Measurements from ENCODE around the gene SNX13.

The SNX13 gene, protein sequence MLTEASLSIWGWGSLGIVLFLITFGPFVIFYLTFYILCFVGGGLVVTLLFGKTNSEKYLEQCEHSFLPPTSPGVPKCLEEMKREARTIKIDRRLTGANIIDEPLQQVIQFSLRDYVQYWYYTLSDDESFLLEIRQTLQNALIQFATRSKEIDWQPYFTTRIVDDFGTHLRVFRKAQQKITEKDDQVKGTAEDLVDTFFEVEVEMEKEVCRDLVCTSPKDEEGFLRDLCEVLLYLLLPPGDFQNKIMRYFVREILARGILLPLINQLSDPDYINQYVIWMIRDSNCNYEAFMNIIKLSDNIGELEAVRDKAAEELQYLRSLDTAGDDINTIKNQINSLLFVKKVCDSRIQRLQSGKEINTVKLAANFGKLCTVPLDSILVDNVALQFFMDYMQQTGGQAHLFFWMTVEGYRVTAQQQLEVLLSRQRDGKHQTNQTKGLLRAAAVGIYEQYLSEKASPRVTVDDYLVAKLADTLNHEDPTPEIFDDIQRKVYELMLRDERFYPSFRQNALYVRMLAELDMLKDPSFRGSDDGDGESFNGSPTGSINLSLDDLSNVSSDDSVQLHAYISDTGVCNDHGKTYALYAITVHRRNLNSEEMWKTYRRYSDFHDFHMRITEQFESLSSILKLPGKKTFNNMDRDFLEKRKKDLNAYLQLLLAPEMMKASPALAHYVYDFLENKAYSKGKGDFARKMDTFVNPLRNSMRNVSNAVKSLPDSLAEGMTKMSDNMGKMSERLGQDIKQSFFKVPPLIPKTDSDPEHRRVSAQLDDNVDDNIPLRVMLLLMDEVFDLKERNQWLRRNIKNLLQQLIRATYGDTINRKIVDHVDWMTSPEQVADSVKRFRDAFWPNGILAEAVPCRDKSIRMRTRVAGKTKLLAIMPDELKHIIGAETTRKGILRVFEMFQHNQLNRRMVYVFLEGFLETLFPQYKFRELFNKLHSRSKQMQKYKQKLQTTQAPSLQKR

GRCh38 chr7:17940302-17940883, at the start of gene SNX13:
SNX13 (minus strand) TSS chr7:17940494; CDS start chr7:17940295, 199 bp downstream.
- DNase-seq (ENCODE audit: low read depth) = peak; percentile 84

DNA sequence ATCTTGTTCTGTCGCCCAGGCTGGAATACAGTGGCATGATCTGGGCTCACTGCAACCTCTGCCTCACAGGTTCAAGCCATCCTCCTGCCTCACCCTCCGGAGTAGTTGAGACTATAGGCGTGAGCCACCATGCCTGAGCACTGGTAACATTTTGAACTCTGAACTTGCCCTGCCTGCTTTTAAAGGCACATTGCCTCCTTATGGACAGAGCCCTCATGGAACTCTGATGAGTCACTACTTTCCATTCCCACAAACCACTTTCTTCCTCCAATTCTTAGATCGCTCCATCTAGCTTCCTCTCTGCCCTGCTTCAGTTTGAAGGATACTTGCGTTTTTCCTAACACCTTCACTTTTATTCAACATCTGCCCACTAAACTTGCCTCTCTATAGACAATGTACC, 49.3 kb upstream of the SNX13 start:
- no peak for DNase-seq (ENCODE audit: low read depth)

- DNase-seq (ENCODE audit: low read depth) = no peak
Measured at GRCh38 chr7:17988858-17989257, 48.6 kb upstream of the SNX13 start.

GRCh38 chr7:17988141-17988540, 47.8 kb upstream of the SNX13 start:
- DNase-seq (ENCODE audit: low read depth) = no peak

GRCh38 chr7:17986851-17987250, 46.6 kb upstream of the SNX13 start:
- no peak for DNase-seq (ENCODE audit: low read depth)

DNA sequence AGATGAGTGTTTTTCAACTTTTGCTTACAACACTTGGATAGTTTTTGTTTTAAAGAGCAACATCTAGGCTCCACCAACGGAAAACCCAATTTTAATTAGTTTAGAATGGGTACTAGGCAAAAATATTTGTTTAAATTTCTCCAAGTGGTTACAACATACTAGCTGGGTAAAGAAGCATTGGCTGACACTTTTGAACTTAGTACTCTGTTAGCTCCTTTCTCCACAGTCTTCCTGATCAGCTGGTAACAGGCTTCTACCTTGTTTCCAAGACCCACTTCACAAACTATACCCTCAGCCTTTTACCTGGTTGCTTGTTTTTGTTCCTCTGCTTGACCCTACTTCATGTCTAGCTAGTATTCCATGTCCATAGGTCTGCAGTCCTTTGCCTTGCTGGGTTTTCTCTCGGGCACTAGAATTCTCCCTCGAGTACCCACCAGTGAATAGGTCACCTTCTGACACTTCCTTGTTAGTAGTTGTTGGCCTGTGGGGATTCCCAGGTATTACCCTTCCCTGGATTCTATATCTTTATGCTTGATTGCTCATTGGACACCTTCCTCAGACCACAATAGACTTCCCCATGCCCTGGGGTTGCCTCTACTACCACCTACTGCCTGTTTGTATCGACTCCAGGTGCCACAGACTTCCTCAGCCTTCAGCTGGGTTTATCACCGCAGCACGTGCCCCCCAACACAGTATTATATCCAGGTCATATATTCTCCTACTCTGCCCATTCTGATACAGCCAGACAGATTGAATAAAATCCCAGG, 45.4 kb upstream of the SNX13 start:
- DNase-seq (ENCODE audit: low read depth) = no peak

GRCh38 chr7:17984288-17984687, 44.0 kb upstream of the SNX13 start:
- DNase-seq (ENCODE audit: low read depth) = no peak

- no peak for DNase-seq (ENCODE audit: low read depth)
Measured at GRCh38 chr7:17983221-17984062, 43.1 kb upstream of the SNX13 start.

DNA sequence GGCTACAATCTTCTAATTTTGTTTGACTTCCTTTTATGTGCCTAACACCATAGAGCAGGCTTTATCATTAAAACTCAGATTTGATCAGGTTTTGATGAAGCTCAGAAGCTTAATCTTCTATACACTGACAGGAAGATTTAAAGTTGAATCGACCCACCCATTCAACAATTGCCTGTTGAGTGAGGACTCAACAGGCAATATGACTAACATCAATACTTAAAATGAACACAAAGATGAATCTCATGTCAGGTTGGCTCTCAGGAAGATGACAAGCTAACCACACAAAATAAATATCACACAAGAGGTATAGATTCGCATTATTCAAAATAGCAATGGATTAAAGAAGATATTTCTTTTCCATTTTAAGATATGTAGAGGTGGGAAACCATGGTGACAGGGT, 36.7 kb upstream of the SNX13 start:
- DNase-seq (ENCODE audit: low read depth) = no peak

- DNase-seq (ENCODE audit: low read depth) = no peak
Measured at GRCh38 chr7:17971411-17971810, 31.1 kb upstream of the SNX13 start.

DNA sequence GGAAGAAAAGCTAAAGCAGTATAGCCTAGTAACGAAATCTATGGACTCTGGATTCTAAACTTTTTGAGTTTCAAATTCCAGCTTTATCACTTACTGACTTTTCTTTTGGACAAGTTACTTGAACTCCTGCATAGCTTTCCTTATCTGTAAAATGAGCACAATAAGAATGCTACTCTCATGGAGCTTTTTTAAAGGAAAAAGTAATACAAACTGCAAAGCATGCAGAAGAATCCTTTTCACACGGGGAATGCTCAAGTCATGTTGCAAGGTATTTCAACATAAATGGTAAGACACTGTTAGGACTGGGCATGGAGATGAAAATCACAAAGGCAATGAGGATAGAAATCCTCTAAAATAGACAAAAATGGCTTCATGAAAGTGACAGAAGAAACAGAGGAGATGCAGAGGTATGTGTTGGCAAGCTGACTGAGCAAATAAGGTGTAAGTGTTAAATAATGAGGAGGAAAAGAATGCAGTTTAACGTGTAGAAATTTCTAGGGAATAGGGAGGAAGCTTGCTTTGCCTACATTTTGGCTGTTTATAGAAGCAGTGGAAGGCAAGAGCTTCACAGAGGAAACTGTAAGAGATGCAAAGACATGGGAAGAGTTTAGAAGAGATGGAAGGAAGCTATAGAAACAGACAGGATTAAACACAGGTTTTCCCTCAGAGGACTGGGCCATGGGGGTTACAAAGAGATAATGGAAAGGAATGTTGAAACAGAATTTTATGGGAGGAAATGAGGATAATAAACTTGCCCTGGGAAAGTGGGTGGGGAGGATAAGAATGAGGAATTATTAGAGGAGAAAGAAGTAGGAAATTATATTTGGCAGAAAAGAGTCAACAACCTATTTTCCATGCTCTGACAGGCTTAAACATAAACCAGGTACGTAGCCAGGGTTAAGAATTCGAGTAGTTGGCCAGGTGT, 28.8 kb upstream of the SNX13 start:
- no peak for DNase-seq (ENCODE audit: low read depth)

- no peak for DNase-seq (ENCODE audit: low read depth)
Measured at GRCh38 chr7:17966706-17967105, 26.4 kb upstream of the SNX13 start.

DNA sequence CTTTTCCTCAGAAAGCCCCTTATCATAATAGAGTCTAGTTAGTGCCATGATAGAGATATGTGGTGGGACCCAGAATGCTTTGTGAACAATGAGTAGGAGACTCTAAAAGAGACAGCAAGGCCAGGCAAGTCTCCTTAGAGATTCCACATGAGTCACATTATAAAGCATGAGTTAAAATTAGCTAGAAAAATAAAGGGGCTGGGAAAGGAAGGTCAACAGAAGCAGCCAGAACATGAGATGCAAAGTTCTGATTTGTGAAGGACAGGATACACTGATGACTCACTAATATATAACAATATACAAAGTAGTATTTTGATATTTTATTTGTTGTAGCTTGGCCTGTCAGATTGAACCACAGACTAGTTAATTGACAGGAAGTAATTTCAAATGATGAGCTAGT, 25.3 kb upstream of the SNX13 start:
- no peak for DNase-seq (ENCODE audit: low read depth)

DNA sequence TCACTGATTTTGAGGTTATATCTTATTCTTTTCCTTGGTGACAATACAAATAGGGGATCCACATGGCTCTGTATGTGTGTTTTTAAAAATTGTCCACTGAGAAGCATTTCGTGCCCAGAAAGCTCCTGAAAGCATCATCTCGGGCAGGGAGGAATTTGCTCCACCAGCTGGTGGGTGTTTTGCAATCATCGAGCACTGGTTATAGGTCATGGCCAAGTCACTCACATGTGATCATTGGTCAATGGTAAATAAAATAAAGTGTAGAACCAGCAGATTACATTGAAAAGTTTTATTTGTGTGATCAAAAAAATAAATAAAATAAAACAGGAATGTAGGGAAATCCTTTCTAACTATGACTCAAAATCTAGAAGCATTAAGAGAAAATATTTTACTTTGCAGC, 23.0 kb upstream of the SNX13 start:
- no peak for DNase-seq (ENCODE audit: low read depth)

DNA sequence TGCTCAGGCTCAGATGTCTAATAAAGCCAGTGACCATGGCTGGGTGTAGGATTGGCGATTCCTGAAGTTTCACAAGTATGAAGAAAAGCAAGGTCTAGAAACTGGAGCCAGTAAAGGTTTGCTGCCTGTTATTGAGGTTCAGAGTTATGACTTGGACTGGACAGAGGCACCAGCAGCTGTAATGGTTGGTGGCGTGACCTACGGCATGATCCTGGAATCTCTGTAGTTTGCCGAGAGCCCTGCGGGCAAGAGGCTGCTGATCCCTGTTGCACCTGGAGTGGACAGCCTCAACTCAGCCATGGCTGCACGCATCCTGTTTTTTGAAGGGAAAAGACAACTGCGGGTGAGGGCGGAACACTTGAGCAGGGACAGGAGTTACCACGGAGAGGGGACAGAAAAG, 22.4 kb upstream of the SNX13 start:
- DNase-seq (ENCODE audit: low read depth) = no peak

DNA sequence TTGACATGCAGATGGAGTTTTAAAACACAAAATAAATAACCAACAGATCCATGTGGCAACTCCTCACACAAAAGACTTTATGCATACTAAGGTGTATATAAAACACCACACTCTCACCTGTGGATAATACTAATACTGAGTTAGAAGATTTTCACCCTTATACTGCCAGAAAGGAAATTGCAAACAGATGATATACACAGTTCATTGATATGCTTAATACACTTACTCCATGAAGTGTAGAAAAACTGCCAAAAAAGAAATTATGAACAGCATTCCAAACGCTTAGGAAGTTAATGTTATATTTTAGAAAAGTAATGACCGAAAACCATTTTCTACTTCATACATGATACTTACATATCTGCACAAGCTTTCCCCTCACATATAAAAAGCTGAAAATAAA, 17.6 kb upstream of the SNX13 start:
- no peak for DNase-seq (ENCODE audit: low read depth)

GRCh38 chr7:17952387-17952786, 12.1 kb upstream of the SNX13 start:
- DNase-seq (ENCODE audit: low read depth) = no peak

GRCh38 chr7:17951742-17952254, 11.5 kb upstream of the SNX13 start:
- DNase-seq (ENCODE audit: low read depth) = no peak

DNA sequence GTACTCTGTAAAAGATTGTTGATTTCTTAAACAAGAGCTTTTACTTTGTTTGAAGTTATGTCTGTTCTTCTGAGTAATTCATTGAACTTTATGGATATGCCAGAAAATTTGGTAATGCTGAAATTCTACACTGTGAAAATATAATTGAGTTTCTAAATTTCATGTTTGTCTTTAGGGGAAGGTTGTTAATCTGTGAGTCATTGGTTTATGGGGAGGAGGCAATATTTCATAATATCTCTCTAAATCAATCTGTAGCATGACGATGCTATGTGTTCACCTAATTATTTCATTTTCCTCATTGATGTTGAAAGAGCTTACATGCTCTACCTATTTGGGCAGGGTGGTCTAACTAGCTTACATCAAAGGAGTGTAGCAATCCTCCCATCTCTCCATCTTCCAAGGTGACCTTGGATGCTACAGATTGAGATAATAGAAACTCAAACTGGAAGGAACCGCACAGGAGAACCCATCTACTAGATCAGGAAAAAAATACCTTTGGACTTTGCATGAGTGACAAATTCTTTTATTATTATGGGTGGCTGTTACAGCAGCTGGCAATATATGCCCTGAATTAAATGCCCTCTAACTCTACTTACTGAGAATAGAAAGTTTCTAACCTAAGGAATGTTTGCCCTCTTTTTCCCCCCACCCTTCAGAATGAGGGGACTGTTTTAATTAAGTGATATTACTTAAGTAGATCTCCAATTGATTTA, 8.4 kb upstream of the SNX13 start:
- DNase-seq (ENCODE audit: low read depth) = no peak
